Spinal cord (tissue), 10 donors: Measurements from ENCODE around the gene COMMD6. TPM values are rescaled to one million over a fixed set of nuclear protein-coding genes. Genes with fewer than 3 reads are reported as not detected.
A peak's percentile ranks its signal among the peaks of the same experiment; 100 is the strongest.

Experiments
- DNase-seq, 6 donors: peaks; one replicate each; pipeline versions ENCODE4 v3.0.0 to v3.0.0-alpha.2; 2013 to 2015; ENCODE audit warnings: low spot score in 6 of 6, low read depth in 4 of 6
- H3K27ac ChIP-seq: one replicate; pipeline ENCODE4 v1.5.1; 2013; ENCODE audit warnings: low read depth, low read length, control low read depth
- H3K27me3 ChIP-seq: one replicate; pipeline ENCODE4 v1.6.1; 2013; ENCODE audit warnings: low read length; ENCODE audit not compliant: control insufficient read depth, insufficient read depth
- H3K36me3 ChIP-seq: one replicate; pipeline ENCODE4 v1.6.1; 2013; ENCODE audit warnings: low read length; ENCODE audit not compliant: control insufficient read depth, insufficient read depth
- H3K4me1 ChIP-seq: one replicate; pipeline ENCODE4 v1.6.1; 2013; ENCODE audit warnings: low read length; ENCODE audit not compliant: control insufficient read depth, insufficient read depth
- H3K4me3 ChIP-seq: one replicate; pipeline ENCODE4 v1.5.1; 2013; ENCODE audit warnings: low read depth, low read length, control low read depth
- H3K9me3 ChIP-seq: one replicate; pipeline ENCODE4 v1.6.1; 2013; ENCODE audit warnings: low read length; ENCODE audit not compliant: control insufficient read depth, insufficient read depth
- WGBS: methylation state at CpG from one replicate; pipeline ENCODE4 v1.1.5; 2013; ENCODE audit warnings: missing lambda C conversion rate; ENCODE audit not compliant: insufficient coverage; 5-methylcytosine and 5-hydroxymethylcytosine counted together
- polyA plus RNA-seq, 2 donors: library from polyadenylated mRNA; unstranded; fragments of 120-200 nt; gene quantifications; one replicate each; pipeline ENCODE4 v1.2.1, GENCODE V29; 2013; ENCODE audit not compliant: insufficient read length in 2 of 2
- total RNA-seq, 2 donors: library from RNA; depleted of rRNA in 1 of 2; stranded (reverse); fragments of 120-200 nt in 1 of 2; fragments of >200 nt in 1 of 2; gene quantifications; one replicate each; pipeline versions ENCODE4 v1.2.3 to v1.2.4, GENCODE V29; 2013 to 2014
- donor health status: healthy.

Gene COMMD6
- total and polyA plus RNA-seq, 4 donors: 92.6 to 234 (median 198) TPM

DNA sequence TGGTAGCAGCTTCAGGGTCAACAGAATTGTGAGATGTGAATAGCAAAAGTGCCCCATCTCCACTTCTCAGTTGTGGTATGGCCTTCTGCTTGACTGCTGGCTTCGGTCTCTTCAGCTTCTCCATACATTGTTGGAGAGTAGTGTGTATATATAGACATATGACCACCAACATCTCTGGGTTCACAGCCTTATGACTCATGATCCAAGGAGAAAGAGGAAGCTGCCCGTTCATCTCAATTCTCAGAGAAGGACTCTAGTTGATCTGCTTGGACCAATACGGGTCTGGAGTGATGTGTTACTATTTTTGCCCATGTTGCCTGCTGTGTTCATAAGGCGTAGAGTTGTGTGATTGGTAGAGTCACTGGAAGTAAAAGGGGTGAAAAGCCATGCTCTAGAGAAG is 3.6 kb upstream of the COMMD6 start:
- 95% methylated on average over 2 of the region's 4 CpGs for whole genome bisulfite sequencing
- H3K4me3 ChIP-seq: no peak overlapping the region
- no peak overlapping the region for H3K27ac ChIP-seq
- H3K4me1 ChIP-seq: no peaks in the 10 kb centered on the region
- DNase-seq: peak in 1 of 6 donors; percentile 4
- H3K36me3 ChIP-seq: no peaks in the 10 kb centered on the region
- H3K9me3 ChIP-seq: no peaks in the 10 kb centered on the region
- no peaks in the 10 kb centered on the region for H3K27me3 ChIP-seq

DNA sequence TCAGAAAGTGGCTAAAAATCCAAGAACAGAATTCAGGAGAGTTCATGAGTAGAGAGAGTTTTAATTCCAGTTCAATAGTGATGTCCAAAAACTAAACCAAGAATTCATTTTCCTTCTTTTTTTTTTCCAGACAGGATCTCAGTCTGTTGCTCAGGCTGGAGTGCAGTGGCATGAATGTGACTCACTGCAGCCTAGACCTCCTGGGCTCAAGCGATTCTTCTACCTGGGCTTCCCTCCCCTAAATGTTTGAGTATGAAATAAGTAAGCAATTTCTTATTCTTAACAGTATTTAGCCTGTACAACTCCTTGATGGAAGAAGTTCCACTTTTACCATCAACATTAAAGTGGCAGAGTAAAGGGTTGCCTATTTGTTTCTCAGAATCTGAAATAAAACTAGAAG is 3.8 kb downstream of the COMMD6 start:
- WGBS: no CpG with 5 or more reads among the region's 1 CpG
- H3K4me1 ChIP-seq: no peaks in the 10 kb centered on the region
- no peak overlapping the region for H3K27ac ChIP-seq
- H3K9me3 ChIP-seq: no peaks in the 10 kb centered on the region
- H3K27me3 ChIP-seq: no peaks in the 10 kb centered on the region
- no peak for DNase-seq
- no peak overlapping the region for H3K4me3 ChIP-seq
- H3K36me3 ChIP-seq: peaks cover 10% of the 10 kb centered on the region

DNA sequence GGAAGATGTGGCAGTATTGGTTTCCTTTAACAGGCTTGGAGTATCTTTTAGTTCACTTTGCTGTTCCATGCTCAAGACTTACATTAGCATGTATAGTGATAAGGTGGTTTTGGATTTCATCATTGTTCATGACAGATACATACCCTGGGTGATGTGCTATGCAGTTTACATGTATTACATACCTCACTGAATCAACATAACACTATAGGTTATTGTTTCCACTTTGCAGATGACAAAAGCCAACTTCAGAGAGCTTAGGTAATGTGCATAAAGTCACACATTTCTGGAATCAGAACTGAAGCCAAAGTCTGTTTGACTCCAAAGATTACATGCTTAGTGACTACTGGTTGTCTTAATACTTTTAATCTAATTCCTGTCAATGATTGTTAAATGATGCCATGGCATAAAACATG is 7.1 kb downstream of the COMMD6 start:
- Histone ChIP-seq H3K27ac (no peak overlapping the region), H3K9me3 (no peaks in the 10 kb centered on the region), H3K36me3 (peaks cover 11% of the 10 kb centered on the region), H3K4me3 (no peak overlapping the region), H3K4me1 (no peaks in the 10 kb centered on the region), H3K27me3 (no peaks in the 10 kb centered on the region)
- no peak for DNase-seq

DNA sequence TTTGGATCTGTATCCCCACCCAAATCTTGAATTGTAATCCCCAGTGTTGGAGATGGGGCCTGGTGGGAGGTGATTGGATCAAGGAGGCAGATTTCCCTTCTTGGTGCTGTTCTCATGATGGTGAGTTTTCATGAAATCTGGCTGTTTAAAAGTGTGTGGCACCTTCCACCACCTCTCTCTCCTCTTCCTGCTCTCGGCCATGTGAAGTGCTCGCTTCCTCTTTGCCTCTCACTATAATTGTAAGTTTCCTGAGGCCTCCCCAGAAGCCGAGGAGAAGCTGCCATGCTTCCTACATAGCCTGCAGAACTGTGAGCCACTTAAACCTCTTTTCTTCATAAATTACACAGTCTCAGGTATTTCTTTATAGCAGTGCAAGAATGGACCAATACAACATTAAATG is 15.7 kb downstream of the COMMD6 start:
- WGBS: 100% methylated on average over 2 of the region's 3 CpGs
- Histone ChIP-seq H3K9me3 (no peaks in the 10 kb centered on the region), H3K4me3 (no peak overlapping the region), H3K27me3 (no peaks in the 10 kb centered on the region), H3K4me1 (no peaks in the 10 kb centered on the region), H3K36me3 (peaks cover 5% of the 10 kb centered on the region), H3K27ac (no peak overlapping the region)
- DNase-seq: no peak

GRCh38 chr13:75518439-75519088 is 19.1 kb downstream of the COMMD6 start:
- no peak overlapping the region for H3K4me3 ChIP-seq
- no peak for DNase-seq
- no peaks in the 10 kb centered on the region for H3K9me3 ChIP-seq
- 96% methylated on average over 21 of the region's 30 CpGs for WGBS
- no peaks in the 10 kb centered on the region for H3K27me3 ChIP-seq
- no peaks in the 10 kb centered on the region for H3K36me3 ChIP-seq
- H3K27ac ChIP-seq: no peak overlapping the region
- H3K4me1 ChIP-seq: no peaks in the 10 kb centered on the region

- 75% methylated on average over 1 of the region's 3 CpGs for WGBS
- H3K4me3 ChIP-seq: no peak overlapping the region
- H3K4me1 ChIP-seq: no peaks in the 10 kb centered on the region
- H3K27ac ChIP-seq: no peak overlapping the region
- no peaks in the 10 kb centered on the region for H3K27me3 ChIP-seq
- no peaks in the 10 kb centered on the region for H3K36me3 ChIP-seq
- no peak for DNase-seq
- H3K9me3 ChIP-seq: no peaks in the 10 kb centered on the region
These were observed 23.3 kb downstream of the COMMD6 start for GRCh38 chr13:75514080-75514995.

GRCh38 chr13:75513271-75513670 is 24.4 kb downstream of the COMMD6 start:
- H3K9me3 ChIP-seq: no peaks in the 10 kb centered on the region
- H3K27me3 ChIP-seq: no peaks in the 10 kb centered on the region
- 100% methylated on average over 1 of the region's 5 CpGs for WGBS
- no peak overlapping the region for H3K4me3 ChIP-seq
- H3K4me1 ChIP-seq: no peaks in the 10 kb centered on the region
- no peaks in the 10 kb centered on the region for H3K36me3 ChIP-seq
- no peak for DNase-seq
- no peak overlapping the region for H3K27ac ChIP-seq

DNA sequence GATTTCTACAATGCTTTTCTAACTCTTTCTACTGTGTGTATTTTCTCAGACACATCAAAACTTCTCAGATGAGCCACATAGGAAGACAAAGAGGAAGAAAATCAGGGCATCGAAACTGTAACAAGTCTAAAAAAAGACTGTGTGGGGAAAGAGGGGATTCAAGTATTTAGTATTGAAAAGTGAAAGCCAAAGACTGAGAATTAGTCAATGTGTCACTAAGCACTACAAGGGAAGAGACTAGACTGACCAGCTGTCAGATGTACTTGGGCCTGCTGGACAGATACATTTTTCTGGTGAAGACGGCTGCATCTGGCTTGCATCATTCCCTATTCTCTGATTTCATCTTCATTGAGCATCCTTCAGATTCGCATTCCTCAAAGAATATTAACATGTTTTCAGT is 25.4 kb downstream of the COMMD6 start:
- no peaks in the 10 kb centered on the region for H3K36me3 ChIP-seq
- H3K27me3 ChIP-seq: no peaks in the 10 kb centered on the region
- no peak for DNase-seq
- WGBS: no CpG with 5 or more reads among the region's 3 CpGs
- H3K9me3 ChIP-seq: no peaks in the 10 kb centered on the region
- no peak overlapping the region for H3K4me3 ChIP-seq
- H3K4me1 ChIP-seq: no peaks in the 10 kb centered on the region
- H3K27ac ChIP-seq: no peak overlapping the region

DNA sequence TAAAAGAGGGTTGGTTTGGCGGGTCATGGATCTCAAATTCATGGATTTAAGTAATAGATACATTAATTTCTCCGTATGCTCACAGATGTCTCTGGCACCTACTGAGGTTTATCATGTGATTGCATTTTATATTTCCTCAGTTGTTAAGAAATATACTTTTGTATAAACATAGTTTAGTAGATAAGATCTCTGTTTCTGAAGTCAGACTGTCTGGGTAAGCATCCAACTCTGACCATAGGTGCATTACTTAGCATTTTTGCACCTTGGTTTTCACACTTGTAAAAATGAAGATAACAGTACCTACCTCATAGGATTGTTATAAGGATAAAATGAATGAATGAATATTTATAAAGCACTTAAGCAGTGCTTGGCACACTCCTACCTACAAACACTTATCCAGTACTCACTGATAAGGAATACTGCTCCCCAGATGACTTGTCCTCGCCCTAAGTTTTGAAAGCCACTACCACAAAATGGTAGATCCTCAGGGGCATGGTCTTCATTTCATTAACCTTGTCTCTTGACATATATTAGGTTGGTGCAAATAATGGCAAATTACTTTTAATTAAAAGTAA is 26.5 kb downstream of the COMMD6 start:
- Histone ChIP-seq H3K27ac (no peak overlapping the region), H3K27me3 (no peaks in the 10 kb centered on the region), H3K4me1 (no peaks in the 10 kb centered on the region), H3K9me3 (peaks cover under 1% of the 10 kb centered on the region), H3K4me3 (no peak overlapping the region), H3K36me3 (no peaks in the 10 kb centered on the region)
- WGBS: no CpG with 5 or more reads among the region's 3 CpGs
- no peak for DNase-seq
